ENCODE results near the gene CADPS2.

The CADPS2 gene

DNA sequence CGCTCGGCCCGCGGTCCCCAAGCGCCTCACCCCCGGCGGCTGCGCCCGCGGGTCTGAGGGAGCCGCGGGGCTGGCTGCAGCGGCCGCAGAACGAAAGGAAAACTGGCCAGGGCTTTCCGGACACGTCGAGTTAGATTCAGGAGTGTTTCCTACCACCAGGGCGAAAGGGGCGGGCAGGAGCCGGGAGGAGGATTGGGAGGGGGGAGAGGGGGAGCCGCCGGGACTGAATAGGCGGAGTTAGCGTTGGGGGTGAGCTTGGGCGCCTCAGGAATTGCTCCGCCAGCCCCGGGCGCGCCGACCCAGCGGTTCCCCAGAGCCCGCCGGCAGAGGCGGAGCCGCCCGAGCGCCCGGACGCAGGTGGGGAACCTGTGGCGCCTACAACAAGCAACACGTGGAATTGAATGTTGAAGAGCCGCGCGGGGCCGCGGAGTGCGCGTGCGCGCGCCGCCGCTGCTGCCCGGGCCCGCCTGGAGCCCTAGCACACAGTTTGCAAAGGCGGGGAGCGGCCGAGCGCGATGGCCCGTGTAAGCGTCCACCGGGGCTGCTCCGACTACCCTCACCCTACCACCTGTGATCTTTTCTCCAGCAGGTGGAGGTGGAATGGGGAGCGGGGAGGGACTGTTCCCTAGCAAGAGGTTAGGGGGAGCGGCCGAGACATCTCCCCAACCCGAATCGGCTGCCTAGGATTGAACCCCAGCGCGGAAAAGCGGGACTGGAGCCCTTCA is at the start of gene CADPS2:
CADPS2 (minus strand) TSS at position 104 of the 725 bp plus-strand sequence. CDS start 123 bp downstream, outside the sequence.
- DNase-seq: no peak

- no peak for DNase-seq
Observed at GRCh38 chr7:122935620-122936019, 49.4 kb upstream of the CADPS2 start.

- no peak for DNase-seq
Observed at GRCh38 chr7:122919643-122920181, 33.5 kb upstream of the CADPS2 start.

DNA sequence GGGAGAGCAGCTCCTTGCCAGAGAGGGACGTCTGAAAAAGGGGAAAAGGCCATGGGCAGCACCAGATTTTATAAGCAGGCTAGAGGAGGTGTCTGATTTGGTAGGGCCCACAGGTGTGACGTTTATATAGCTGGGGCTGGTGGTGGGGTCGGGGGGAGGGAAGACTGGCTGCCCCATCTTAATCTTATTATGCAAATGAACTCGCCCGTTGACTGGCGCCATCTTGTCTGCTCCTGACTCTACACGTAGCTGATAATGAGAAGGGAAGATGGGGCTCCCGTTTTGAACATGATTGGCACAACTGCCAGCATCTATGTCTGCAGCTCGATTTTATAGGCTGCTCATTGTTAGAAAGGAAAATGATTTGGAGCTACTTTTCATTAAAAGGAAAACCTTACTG is 28.6 kb upstream of the CADPS2 start:
- DNase-seq: no peak

DNA sequence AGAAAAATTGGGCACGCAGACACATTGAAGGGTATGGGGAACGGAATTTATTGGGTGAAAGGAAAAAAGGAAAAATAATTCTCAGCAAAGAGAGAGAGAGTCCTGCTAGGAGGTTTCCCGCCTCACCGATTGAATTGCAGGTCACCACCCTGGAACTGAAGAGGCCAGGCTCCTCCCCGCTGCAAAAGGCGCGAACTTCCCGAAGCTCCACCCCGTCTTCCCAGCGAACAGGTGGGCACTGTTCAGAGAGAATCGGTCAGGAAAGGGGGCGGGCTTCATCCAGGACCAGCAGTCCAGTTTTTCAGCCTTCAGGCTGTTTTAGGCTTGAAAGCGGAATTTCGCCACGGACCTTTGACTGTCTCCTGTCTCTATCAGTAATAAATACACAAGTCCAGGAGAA is 27.3 kb upstream of the CADPS2 start:
- DNase-seq: no peak

DNA sequence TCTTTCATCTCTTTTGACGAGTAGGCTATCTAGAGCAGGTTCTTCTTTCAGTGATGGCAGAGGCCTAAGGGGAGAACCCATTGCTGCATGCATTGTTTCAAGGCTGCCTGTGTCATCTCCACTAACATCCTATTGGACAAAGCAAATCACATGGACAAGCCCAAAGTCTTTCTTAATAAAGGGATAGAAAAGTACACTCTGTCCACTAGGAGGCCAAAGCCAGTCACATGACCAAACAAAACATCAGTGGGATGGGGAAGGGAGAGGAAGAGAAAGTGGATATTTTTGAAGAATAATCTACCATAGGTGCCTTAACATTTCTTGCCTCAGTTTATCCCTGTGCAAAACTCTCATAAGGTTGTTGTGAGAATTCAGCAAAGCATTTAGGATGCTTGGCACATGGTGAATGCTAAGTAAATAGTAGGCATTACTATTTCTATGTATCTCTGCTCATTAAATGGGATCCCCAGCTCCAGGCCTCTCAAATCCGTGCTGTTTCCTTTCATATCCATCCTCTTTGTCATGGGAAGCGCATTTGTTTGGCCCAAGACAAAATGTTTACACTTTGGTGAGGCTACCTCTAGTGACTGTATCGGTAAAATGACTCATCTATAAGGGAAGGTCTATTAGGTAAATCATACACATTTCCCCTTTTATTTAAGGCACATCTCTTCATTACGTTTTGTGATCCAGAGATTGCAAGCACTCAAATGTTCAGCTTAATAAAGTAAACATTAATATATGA is 16.7 kb upstream of the CADPS2 start:
- no peak for DNase-seq

DNA sequence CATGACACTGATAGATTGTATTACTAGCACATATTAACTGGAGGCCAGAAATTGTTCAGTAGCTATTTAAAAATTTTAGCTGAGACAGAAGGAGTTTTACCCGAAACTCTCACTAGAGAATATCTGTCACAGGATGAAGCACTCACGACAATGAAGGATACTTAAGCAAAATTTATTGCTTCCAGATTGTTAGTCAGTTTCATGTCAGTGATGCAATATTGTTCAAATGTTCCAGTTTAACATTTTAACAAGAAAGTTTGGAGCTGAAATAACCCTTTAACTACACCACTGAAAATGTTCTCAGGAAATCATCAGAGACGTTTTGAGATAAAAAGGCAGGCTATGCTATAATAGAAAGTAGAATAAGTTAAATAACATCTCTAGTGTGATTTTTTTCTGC is 15.0 kb upstream of the CADPS2 start:
- no peak for DNase-seq

DNA sequence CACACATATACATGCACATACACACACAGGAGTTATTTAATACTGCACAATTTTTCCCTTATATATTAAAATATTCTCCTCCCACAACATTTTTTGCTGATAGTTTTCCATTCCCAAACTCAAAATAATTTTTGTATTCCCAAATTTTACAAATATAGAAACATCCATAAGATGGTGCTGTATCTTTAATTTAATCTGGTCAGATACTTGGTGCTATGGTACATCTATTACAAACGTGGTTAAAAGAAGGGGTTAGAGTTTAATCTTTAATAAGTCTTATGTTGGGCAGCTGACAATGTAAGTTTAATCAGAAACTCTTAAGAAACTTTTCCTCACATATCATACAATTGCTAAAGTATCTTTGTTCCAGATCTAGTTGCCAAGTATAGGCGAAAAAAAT is 10.2 kb upstream of the CADPS2 start:
- no peak for DNase-seq

- no peak for DNase-seq
Observed at GRCh38 chr7:122893486-122893885, 7.2 kb upstream of the CADPS2 start.

GRCh38 chr7:122889116-122889515 is 2.9 kb upstream of the CADPS2 start:
- DNase-seq: no peak

DNA sequence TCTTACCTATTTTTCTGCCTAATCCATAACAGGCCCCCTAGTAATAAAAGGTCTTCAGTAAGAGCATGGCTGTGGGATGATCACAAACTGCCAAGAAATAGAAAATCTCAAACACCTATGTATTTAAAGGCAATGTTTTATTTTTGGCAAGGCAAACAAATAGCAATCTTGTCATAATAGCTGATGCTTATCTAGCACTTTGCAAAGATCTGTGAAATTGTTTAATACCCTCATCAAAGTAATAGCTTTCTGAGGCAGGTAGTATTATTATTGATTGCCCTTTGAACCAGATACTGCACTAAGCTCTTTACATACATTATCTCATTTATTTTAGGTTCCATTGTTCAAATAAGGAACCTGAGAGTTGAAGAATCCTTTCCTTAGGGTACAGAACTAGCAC is 1.6 kb upstream of the CADPS2 start:
- no peak for DNase-seq

GRCh38 chr7:122887198-122887597 is 938 bp upstream of the CADPS2 start:
- no peak for DNase-seq

GRCh38 chr7:122885583-122886356 is 490 bp downstream of the CADPS2 start:
- no peak for DNase-seq

DNA sequence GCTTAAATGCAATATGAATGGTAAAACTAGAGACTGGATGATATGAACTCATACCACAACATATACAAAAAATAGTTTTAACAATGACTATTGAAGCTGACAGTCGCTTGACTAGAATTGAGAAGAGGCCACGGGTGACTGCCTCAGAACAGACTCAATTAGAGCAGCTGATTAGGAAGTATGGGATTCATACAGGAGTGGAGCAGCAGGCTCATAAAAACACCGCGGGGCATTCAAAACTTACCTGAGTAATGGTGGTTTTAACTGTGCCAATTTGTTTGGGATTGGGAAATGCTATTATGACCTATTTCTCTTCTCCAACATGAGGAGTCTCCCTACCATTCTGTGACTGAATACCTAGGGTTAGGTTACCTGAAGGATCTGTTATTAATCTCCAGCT is 2.1 kb downstream of the CADPS2 start:
- DNase-seq: no peak

DNA sequence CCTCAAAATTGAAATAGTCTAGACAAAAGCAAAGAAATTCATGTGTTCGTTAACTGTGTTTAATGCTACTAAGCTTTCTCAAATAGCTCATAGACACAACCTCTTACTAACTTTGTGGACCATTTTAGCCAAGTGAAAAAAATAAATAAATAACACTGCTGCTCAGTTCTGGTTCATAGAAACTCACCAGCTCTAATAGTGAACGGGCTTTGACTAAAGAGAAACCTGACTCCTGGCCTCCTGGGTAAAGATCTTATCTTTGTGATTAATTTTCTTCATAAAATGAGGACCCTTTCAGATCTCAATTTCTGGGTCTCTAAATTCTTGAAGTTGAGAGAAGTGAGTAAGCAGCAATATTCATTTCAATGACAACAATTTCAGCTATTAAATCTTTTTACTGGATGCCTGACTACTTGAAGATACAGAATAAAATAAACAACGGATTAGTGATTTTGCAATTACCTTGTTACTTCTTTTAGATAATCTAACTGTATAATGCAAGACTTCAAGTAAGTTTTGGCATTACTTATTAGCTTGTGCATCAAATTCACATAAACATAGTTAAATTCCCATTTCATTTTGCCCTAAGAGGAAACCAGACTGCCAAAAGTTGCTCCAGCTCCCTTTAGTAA is 3.1 kb downstream of the CADPS2 start:
- DNase-seq: no peak

DNA sequence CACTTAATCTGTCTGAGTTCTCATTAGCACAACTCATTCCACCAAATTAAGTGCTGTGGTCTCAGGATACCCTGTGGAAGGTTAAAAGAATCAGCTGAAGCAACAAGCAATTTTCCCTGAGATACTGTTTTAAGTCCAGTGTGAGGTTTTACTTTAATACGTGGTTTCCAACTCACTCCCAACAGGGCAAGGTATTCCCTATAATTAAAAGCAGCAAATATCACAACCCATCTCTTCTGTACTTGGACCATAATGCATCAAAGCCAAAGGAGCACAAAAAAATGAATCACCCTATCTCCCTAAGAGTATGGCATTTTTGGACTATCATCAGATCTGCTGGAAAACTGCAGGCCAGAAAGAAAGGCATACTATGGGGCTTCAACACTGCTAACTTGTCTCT is 4.9 kb downstream of the CADPS2 start:
- no peak for DNase-seq

GRCh38 chr7:122869260-122869659 is 17.0 kb downstream of the CADPS2 start:
- no peak for DNase-seq

- no peak for DNase-seq
Observed at GRCh38 chr7:122867471-122867980, 18.7 kb downstream of the CADPS2 start.

DNA sequence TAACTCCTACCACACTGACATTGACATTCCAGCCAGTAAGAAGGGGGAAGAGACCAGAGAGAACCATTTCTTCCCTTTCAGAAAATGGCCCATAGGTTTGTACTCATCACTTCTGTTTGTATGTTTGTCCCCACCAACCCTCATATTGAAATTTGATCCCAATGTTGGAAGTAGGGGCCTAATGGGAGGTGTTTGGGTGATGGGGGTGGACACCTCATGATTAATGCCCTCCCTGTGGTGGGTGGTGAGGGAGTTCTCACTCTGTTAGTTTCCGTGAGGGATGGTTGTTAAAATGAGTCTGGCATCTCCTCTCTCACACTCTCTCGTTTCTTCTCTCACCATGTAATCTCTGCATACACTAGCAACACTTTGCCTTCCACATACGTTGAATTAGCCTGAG is 21.4 kb downstream of the CADPS2 start:
- no peak for DNase-seq

DNA sequence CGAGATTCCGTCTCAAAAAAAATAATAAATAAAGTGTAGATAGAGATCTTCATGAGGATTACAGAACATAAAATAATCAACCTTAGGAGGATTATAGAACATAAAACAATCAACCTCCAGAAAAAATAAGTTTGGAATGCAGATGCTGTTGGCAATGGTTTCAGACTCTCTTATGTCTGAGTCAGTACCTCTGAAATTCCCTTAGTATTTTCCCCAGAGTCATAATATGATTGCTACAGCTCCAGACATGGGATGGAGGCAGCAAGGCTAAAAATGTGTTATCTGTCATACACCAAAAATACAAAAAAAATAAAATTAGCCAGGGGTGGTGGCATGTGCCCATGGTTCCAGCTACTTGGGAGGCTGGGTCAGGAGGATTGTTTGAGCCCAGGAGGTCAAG is 22.2 kb downstream of the CADPS2 start:
- DNase-seq: no peak

GRCh38 chr7:122858320-122858719 is 27.9 kb downstream of the CADPS2 start:
- DNase-seq: no peak

- DNase-seq: no peak
Observed at GRCh38 chr7:122850528-122850927, 35.7 kb downstream of the CADPS2 start.

DNA sequence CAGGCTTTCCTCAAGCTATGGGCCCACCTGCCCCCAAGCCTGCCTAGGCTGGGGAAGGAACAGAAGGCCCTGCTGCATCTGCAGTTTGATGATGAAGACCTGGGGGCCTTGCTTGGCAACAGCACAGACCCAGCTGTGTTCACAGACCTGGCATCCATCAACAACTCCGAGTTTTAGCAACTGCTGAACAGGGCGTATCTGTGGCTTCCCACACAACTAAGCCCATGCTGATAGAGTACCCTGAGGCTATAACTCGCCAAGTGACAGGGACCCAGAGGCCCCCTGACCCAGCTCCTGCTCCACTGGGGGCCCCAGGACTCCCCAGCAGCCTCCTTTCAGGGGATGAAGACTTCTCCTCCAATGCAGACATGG is 36.3 kb downstream of the CADPS2 start:
- no peak for DNase-seq

Data from CD4-positive, alpha-beta T cell treated with Interleukin-17A for 4 hours (primary cell).